Keratinocyte (primary cell): ENCODE results near the gene NME3.

Source experiments
- CTCF ChIP-seq, 3 experiments: IDR thresholded peaks in 1 of 3; conservative IDR thresholded peaks in 1 of 3; optimal IDR thresholded peaks in 1 of 3; 2 replicates in 2 of 3; 3 replicates in 1 of 3; pipeline versions ENCODE3 to v1.5.1; 2011; ENCODE audit warnings: low read length in 3 of 3, mild to moderate bottlenecking in 3 of 3, moderate library complexity in 2 of 3, control low read depth in 1 of 3, inconsistent platforms in 1 of 3; ENCODE audit not compliant: insufficient read depth in 2 of 3; ENCODE audit errors: extremely low read depth in 1 of 3
- EZH2 ChIP-seq: IDR thresholded peaks from one replicate; pipeline ENCODE4 v1.6.1; 2012; ENCODE audit warnings: inconsistent platforms, mild to moderate bottlenecking, low read length, moderate library complexity

GRCh38 chr16:1787322-1788094, 16.2 kb upstream of the NME3 start:
- no peak for TF ChIP-seq CTCF (optimal IDR thresholded peaks at IDR 0.05 in 1 of 3, IDR thresholded peaks at IDR 0.05 in 1 of 3, conservative IDR thresholded peaks at IDR 0.05 in 1 of 3; ENCODE audit: extremely low read depth in 1 of 3, insufficient read depth in 2 of 3, low read length in 3 of 3)
- no peak for TF ChIP-seq EZH2
